Activated CD4-positive, alpha-beta T cell treated with anti-CD3 and anti-CD28 coated beads, Interleukin-2, amount 10 ng/mL, durations not matched to agents 24 days and 14 days (primary cell): ENCODE results near the gene DPF3. TPM values are rescaled to one million over a fixed set of nuclear protein-coding genes. Genes with fewer than 3 reads are reported as not detected.

ENCODE experiments used
- DNase-seq: peaks from one replicate; pipeline ENCODE4 v3.0.0; 2022
- H3K27ac Mint-ChIP-seq: one replicate; pipeline ENCODE4 v1.8.0; 2022; ENCODE audit warnings: mild to moderate bottlenecking, mixed read lengths
- H3K27me3 Mint-ChIP-seq: one replicate; pipeline ENCODE4 v1.8.0; 2022; ENCODE audit warnings: mixed read lengths
- H3K36me3 Mint-ChIP-seq: one replicate; pipeline ENCODE4 v1.8.0; 2022; ENCODE audit warnings: low read depth, mild to moderate bottlenecking, mixed read lengths
- H3K4me1 Mint-ChIP-seq: one replicate; pipeline ENCODE4 v1.8.0; 2021; ENCODE audit warnings: mixed read lengths
- H3K4me3 Mint-ChIP-seq: one replicate; pipeline ENCODE4 v1.8.0; 2022; ENCODE audit warnings: mild to moderate bottlenecking, moderate library complexity, mixed read lengths
- H3K9me3 Mint-ChIP-seq: one replicate; pipeline ENCODE4 v1.8.0; 2021; ENCODE audit warnings: mixed read lengths
- intact Hi-C: fragments of 100-400 bp; cut with micrococcal nuclease; formaldehyde crosslinking; loops from one replicate; pipeline ENCODE4 v1.15.1; 2023
- total RNA-seq: library from RNA; stranded (reverse); gene quantifications from 2 replicates; pipeline ENCODE4 v1.2.3, GENCODE V29; 2022

DPF3 gene
- total RNA-seq, 1 donor from 2014 or later, result 2.8 TPM

DNA sequence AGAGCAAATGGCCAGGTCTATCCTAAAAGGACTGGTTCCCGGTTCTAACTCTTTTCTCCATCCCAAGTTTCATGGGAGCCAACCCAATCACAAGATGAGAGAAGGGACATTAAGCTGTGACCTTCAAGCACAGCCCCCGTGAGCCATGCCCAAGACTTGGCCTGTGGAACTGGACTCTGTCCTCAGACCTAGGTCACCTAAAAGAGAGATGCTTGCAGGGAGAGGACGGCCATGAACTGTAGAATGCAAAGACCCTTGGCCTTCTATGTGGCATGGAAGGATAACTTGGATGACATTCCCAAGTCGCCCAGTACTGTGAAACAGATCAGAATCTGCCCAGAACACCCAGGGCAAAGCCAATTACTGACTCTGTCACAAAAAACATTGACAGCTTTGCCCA is 263.5 kb downstream of the DPF3 start:
- DNase-seq, result no peak
- intact Hi-C loops, result no loop called here
- Mint-ChIP-seq H3K27ac (no peak overlapping the region), H3K36me3 (no peaks in the 10 kb centered on the region), H3K4me1 (no peaks in the 10 kb centered on the region), H3K27me3 (peaks cover 43% of the 10 kb centered on the region), H3K9me3 (peaks cover 14% of the 10 kb centered on the region), H3K4me3 (no peak overlapping the region)

DNA sequence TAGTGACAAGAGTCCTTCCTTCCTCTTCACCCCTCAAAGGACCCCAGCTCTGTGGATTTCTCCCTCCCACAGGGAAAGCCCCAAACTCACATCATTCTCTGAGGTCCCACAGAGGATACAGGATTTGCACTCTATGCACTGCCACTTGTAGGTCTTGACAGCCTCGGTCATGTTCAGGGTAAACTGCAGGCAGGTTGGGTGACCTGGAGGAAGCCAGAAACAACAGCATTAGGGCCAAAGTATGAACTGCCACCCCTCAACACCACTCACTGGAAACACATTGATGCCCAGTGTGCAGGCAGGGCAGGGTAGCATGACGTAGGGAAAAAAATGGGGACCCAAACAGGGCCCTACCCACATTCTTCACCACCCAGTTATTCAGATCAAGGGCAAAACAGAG is 264.4 kb downstream of the DPF3 start:
- Mint-ChIP-seq H3K27ac (no peak overlapping the region), H3K9me3 (peaks cover 14% of the 10 kb centered on the region), H3K27me3 (peaks cover 39% of the 10 kb centered on the region), H3K36me3 (no peaks in the 10 kb centered on the region), H3K4me1 (no peaks in the 10 kb centered on the region), H3K4me3 (no peak overlapping the region)
- DNase-seq, result no peak
- intact Hi-C loops, result no loop called here

DNA sequence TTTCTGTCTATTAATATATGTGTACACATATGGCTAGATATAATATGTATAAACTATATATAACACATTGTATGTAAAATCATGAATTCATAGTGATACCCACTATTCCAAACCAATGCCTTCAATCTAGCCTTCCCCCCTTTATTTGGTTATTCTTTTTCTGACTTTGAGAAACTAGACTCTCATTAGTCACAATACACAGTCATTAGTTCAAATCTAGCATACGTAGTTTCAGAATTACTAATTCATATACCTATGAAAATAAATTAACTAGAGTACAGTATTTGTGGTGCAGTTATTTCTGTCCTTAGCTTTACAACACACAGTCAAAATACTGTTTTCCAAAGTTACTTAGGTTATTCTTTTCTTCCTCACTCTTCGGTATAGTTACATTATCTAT is 268.2 kb downstream of the DPF3 start:
- DNase-seq, result no peak
- intact Hi-C loops, result no loop called here
- Mint-ChIP-seq H3K27me3 (peaks cover 42% of the 10 kb centered on the region), H3K4me3 (no peak overlapping the region), H3K36me3 (no peaks in the 10 kb centered on the region), H3K4me1 (no peaks in the 10 kb centered on the region), H3K9me3 (peaks cover 27% of the 10 kb centered on the region), H3K27ac (no peak overlapping the region)

DNA sequence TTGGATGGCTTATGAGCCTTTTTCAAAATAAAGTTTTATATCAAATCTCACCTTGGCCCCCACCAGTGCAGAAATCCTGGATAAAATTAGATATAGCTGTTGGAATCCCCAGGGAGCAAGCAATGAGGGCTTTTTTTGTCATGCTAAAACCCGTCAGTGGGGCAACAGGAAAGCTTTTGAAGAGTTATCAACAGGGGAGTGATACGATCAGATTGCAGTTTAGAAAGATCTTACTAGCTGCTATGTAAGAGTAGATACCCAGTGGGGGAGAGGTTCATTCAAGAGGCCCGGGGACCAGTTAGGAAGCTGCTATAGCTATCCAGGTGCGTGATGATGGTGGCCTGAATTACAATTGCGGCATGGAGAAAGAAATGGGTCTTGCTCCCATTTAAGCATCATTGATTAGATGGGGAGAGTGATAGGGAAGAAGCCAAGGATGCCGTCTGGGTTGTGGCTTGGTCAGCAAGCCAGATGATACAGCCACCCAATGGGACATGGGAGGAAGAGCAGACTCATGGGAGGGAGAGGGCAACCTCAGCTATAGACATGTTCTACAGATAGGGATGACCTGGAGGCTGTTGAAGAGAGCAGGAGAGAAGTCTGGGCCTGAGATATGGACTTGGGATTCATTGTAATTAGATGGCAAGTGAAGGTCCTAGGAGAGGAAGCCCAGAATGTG is 272.4 kb downstream of the DPF3 start:
- Mint-ChIP-seq H3K9me3 (peaks cover 17% of the 10 kb centered on the region), H3K27ac (no peak overlapping the region), H3K4me1 (no peaks in the 10 kb centered on the region), H3K4me3 (no peak overlapping the region), H3K27me3 (peaks cover 28% of the 10 kb centered on the region), H3K36me3 (no peaks in the 10 kb centered on the region)
- intact Hi-C loops, result no loop called here
- no peak for DNase-seq

DNA sequence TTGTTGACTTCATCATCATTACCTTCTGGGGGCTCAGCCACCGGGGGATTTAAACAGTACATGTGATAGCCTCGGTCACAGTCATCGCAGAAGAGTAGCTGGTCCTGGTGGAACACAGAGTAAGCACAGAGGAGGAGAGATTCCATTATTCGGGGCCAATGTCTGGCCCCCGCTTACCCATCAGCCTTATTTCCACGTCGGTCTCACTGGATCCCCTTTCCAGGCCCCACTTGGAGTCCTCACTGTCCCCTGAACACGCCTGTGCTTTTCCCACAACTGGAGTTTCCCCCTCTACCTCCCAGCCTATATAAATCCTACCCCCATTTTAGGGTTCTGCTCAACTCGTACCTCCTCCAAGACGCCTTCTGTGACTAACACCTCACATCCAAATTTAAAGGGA is 274.0 kb downstream of the DPF3 start:
- Mint-ChIP-seq H3K27me3 (peaks cover 32% of the 10 kb centered on the region), H3K4me1 (no peaks in the 10 kb centered on the region), H3K27ac (no peak overlapping the region), H3K36me3 (no peaks in the 10 kb centered on the region), H3K9me3 (peaks cover 13% of the 10 kb centered on the region), H3K4me3 (no peak overlapping the region)
- intact Hi-C loops, result no loop called here
- no peak for DNase-seq

DNA sequence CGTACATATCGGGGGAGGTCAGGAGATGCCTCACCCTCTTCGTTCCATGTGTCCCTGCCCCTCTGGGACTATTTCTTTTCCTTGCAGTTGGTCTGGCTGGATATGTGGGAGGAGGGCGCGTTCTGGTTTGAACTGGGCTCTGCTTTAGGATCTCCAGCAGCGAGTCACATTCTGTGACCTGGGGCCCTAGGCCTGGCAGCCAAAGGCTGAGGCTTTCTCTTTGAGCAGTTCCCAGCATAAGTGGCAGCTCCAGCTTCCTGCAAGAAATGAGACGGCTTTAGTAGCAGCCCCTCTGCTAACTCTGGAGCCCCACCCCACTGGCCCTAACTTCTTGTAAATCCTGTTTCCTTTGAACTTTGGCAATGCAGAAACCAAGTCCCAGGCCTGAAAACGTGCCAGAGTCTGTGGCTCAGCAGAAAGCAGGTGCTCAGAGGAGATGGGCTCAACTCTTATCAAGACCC is 274.8 kb downstream of the DPF3 start:
- peaks cover 30% of the 10 kb centered on the region for H3K27me3 Mint-ChIP-seq
- H3K4me1 Mint-ChIP-seq, result no peaks in the 10 kb centered on the region
- DNase-seq, result no peak
- intact Hi-C loops, result no loop called here
- H3K9me3 Mint-ChIP-seq, result peaks cover 13% of the 10 kb centered on the region
- H3K36me3 Mint-ChIP-seq, result no peaks in the 10 kb centered on the region
- no peak overlapping the region for H3K4me3 Mint-ChIP-seq
- H3K27ac Mint-ChIP-seq, result no peak overlapping the region

DNA sequence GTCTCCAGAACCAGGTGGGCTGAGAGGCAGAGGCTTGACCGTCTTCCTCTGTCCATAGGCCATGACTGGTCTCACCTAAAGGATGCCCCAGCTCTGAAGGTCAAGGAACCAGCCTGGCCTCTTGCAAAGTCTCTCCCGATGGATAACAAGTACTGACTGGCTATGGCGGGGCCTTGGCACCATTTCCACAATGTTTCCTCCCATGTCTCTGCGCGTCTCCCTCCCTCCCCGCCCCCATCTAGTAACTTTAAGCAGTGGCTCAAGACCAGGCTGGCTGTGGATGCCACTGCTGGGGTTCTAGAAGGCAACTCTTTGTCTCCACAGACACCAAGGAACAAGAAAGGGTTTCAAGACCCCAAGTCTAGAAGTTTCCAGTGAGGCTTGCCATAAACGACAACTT is 275.5 kb downstream of the DPF3 start:
- no peak overlapping the region for H3K4me3 Mint-ChIP-seq
- no peaks in the 10 kb centered on the region for H3K36me3 Mint-ChIP-seq
- peaks cover 13% of the 10 kb centered on the region for H3K9me3 Mint-ChIP-seq
- peaks cover 31% of the 10 kb centered on the region for H3K27me3 Mint-ChIP-seq
- no peaks in the 10 kb centered on the region for H3K4me1 Mint-ChIP-seq
- DNase-seq, result no peak
- H3K27ac Mint-ChIP-seq, result no peak overlapping the region
- intact Hi-C loops, result no loop called here

DNA sequence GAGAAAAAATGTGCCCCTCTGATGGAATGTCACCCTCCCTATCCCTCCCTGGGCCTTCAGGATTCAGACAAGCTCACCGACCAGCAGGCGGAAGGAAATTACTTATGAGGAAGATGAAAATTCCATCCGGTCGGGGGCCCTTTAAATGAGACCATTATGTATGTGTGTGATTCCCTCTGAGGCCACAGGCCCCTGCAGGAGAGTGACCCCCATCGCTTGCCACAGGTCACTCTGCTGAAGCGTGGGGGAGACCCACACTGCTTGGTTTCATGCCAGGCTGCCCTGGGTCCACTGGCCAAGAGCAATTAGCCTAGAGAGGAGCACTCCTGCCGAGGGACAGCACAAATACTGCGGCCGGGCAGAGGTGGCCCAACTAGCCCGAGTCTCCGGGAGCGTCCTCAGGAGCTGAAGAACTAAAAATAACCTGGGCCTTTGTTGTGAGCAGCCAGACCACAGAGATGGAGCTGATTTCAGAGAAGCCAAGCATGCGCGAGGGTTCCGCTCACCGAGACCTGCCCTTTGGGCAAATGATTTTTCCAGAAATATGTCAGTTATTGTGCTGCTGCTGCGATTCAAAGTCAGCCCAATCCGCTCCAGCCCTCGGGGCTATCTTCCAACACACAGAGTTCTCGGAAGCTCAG is 276.4 kb downstream of the DPF3 start:
- peaks cover 11% of the 10 kb centered on the region for H3K9me3 Mint-ChIP-seq
- H3K27me3 Mint-ChIP-seq, result peaks cover 27% of the 10 kb centered on the region
- intact Hi-C loops, result no loop called here
- no peak for DNase-seq
- no peaks in the 10 kb centered on the region for H3K4me1 Mint-ChIP-seq
- no peaks in the 10 kb centered on the region for H3K36me3 Mint-ChIP-seq
- H3K27ac Mint-ChIP-seq, result no peak overlapping the region
- no peak overlapping the region for H3K4me3 Mint-ChIP-seq

DNA sequence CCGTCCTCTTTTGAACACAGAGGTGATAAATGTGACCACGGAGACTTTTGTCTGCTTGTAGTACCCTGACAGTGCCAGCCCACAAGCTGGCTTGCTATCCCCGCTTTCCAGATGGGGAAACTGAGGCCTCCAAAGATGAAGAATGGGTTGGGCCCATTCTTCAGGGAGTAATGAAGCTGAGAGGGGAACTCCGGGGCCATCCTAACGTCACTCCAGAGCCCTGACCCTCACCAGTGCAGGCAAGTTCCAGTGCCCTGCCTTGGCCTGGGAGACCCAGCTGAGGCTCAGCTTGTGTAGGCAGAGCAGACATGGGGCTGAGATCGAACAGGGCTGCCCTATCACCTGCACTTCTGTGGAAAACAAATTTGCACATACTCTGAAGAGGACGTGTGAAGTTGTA is 277.1 kb downstream of the DPF3 start:
- no peak overlapping the region for H3K27ac Mint-ChIP-seq
- peaks cover 6% of the 10 kb centered on the region for H3K9me3 Mint-ChIP-seq

DNA sequence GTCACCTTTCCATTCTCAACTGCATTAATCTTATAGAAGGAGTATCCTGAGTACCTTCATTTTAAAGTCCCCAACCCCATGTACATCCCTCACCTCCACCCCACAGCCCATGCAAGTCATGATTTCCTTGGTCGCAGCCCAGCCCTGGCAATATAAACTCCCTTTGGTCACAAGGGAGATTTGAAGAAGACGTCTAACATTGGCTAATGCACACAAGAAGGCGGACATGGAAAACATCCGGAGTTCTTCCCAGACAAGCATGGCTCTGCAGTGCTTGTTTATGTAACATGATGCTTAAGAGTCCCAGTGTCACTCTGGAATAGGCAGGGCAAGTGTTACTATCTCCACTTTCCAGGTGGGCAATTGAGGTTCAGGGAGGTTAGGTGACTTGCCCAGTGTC is 277.6 kb downstream of the DPF3 start:
- Mint-ChIP-seq H3K4me1 (peaks cover 2% of the 10 kb centered on the region), H3K36me3 (no peaks in the 10 kb centered on the region), H3K4me3 (no peak overlapping the region), H3K27ac (no peak overlapping the region), H3K27me3 (peaks cover 25% of the 10 kb centered on the region), H3K9me3 (peaks cover under 1% of the 10 kb centered on the region)
- intact Hi-C loops, result no loop called here
- DNase-seq, result no peak

More for the DNA sequence above, 277.1 kb downstream of the DPF3 start:
- peaks cover 26% of the 10 kb centered on the region for H3K27me3 Mint-ChIP-seq
- no peak overlapping the region for H3K4me3 Mint-ChIP-seq
- intact Hi-C loops, result no loop called here
- H3K4me1 Mint-ChIP-seq, result peaks cover 2% of the 10 kb centered on the region
- no peak for DNase-seq
- H3K36me3 Mint-ChIP-seq, result no peaks in the 10 kb centered on the region

DNA sequence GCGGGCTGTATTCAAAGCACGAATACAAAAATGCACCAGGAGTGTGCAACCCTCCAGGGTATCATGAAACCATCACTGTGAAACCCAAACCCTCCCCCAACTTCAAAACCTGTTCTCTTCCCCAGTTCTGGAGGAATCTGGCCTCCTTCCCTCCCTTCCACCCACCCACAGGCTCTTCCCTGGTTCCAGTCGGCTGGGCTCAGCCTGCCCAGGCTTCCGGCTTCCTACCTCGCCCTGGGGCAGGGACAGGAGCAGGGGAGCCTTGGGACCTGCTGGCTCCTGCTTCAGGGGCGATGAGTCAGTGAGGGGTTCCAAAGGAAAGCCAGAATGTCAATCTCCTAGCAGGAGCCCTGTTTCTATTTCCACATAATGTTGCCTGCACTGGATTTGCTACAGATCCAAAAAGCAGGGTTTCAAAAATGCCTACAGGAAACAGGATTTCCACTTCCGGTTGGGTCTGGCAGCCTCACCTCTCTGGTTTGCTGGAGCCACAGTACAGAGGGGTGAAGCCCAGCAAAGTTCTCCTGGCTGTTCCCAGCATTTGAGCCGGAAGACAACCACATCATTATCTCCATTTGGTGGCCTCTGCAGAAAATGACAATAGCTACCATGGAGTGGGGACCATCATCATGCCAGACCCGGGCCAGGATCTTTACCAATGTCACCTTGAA is 278.3 kb downstream of the DPF3 start:
- Mint-ChIP-seq H3K36me3 (no peaks in the 10 kb centered on the region), H3K4me3 (no peak overlapping the region), H3K27ac (no peak overlapping the region), H3K4me1 (peaks cover 2% of the 10 kb centered on the region), H3K27me3 (peaks cover 25% of the 10 kb centered on the region), H3K9me3 (no peaks in the 10 kb centered on the region)
- intact Hi-C loops, result no loop called here
- no peak for DNase-seq

DNA sequence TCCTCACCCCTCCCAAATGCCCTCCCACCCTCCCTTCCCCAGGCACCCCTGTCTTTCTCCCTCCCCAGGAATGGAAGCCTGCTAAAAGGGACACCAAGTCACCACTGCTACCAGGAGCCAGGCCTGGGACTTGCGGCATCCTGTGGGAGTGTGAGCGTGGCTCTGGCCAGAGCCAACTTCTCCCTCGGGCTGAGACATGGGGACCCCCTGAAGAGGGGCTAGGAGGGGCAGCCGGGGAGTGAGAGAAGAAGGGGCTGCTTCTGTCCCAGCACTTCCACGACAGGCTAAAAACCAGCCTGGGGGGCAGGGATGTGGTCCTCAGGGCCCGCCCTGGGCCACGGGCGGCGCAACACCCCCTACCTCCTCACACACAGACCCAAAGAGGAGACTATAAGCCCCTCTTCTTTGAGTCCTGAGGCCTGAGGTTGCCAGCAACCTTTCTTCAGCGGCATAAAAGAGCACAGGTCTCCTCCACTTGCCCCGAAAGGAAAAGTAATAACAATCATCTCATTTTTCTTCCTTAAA is 278.9 kb downstream of the DPF3 start:
- Mint-ChIP-seq H3K27ac (no peak overlapping the region), H3K4me1 (peaks cover 2% of the 10 kb centered on the region), H3K27me3 (peaks cover 25% of the 10 kb centered on the region), H3K9me3 (no peaks in the 10 kb centered on the region), H3K4me3 (no peak overlapping the region), H3K36me3 (no peaks in the 10 kb centered on the region)
- intact Hi-C loops, result no loop called here
- DNase-seq, result no peak

DNA sequence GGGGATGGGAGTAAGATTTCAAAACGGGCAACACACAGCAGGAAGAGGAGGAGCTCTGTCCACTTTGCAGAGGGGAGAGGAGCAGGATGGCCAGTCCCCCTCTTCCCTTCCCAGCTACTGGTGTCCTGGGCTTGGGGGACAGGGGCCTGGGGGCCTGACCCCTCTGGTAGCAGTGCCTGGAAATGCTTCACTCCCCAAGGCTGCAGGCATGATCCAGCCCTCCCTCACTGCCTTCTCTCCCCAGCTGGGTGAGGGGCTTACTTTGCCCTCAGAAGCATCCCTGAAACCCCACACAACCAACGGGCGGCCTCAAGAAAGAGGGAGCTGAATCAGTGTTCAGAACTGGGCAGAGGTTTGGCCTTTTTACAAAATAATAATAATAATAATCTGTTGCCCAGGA is 279.5 kb downstream of the DPF3 start:
- Mint-ChIP-seq H3K36me3 (no peaks in the 10 kb centered on the region), H3K9me3 (no peaks in the 10 kb centered on the region), H3K4me1 (peaks cover 2% of the 10 kb centered on the region), H3K27ac (no peak overlapping the region), H3K4me3 (no peak overlapping the region), H3K27me3 (peaks cover 25% of the 10 kb centered on the region)
- intact Hi-C loops, result no loop called here
- DNase-seq, result no peak

DNA sequence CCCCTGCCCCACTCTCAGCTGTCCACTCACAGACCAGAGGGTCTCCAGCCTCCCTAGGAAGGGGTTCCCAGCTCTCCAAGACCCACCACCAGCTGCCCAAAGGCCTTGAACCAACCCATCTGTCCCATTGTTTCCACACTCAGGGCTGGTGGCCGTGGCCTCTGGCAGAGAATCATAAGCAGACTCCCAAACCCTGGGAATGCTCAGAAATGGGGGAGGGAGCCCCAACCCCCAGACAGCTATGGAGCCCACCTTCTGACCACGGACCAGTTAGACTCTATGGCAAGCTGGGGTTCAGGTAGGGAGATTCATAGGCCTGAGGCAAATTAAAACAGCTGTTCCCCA is 280.0 kb downstream of the DPF3 start:
- no peak for DNase-seq

More for the DNA sequence above, 280.0 kb downstream of the DPF3 start:
- no peaks in the 10 kb centered on the region for H3K36me3 Mint-ChIP-seq
- H3K9me3 Mint-ChIP-seq, result no peaks in the 10 kb centered on the region
- no peak overlapping the region for H3K4me3 Mint-ChIP-seq
- H3K27me3 Mint-ChIP-seq, result peaks cover 25% of the 10 kb centered on the region
- peaks cover 2% of the 10 kb centered on the region for H3K4me1 Mint-ChIP-seq
- intact Hi-C loops, result no loop called here
- no peak overlapping the region for H3K27ac Mint-ChIP-seq
